Posterior vena cava (tissue), 2 donors: ENCODE results near the gene RNU6-1. TPM values are rescaled to one million over a fixed set of nuclear protein-coding genes. Genes with fewer than 3 reads are reported as not detected.
A peak's percentile ranks its signal among the peaks of the same experiment; 100 is the strongest.

Experiments used
- DNase-seq: peaks from one replicate; pipeline ENCODE4 v3.0.0-alpha.2; 2020; ENCODE audit warnings: low spot score
- intact Hi-C, 2 donors: fragments of 100-400 bp; cut with DNase I; formaldehyde crosslinking; loops; one replicate each; pipeline versions ENCODE4 v1.14.1 to v1.14.2; 2022 to 2023
- total RNA-seq, 2 donors: library from RNA; stranded (reverse); fragmentation: NEBNext Ultra II Directional; extraction: Animal tissue kit (Norgen Biotek cat#: 25700); gene quantifications; one replicate each; pipeline ENCODE4 v1.2.1, GENCODE V29; 2021
- donor health status: DM: yes; HTN: yes; CAD: no.
- donor health status: DM: yes; HTN: yes; CAD: no.

RNU6-1 gene
- total RNA-seq, 2 donors from 2014 or later, result not detected

DNA sequence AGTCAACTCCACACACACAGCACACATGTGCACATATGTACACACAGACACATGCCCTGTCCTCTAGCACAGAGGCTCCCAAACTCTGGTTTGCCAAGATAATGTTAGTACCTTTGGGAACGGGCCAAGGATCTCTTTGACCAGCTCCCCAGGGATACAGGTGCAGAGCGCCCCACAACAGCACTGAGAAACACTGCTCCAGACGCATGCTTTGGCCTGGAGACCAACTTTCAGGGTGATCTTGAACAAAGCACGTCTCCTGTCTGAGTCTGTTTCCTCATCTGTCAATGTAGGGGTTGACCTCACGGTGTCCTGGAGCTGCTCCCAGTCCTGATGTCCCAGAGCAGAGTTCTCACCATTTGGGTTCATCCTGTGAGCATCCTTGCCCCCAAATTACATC lies 30.4 kb downstream of the RNU6-1 start:
- intact Hi-C loops, result no loop called here
- peak; percentile 56 for DNase-seq

DNA sequence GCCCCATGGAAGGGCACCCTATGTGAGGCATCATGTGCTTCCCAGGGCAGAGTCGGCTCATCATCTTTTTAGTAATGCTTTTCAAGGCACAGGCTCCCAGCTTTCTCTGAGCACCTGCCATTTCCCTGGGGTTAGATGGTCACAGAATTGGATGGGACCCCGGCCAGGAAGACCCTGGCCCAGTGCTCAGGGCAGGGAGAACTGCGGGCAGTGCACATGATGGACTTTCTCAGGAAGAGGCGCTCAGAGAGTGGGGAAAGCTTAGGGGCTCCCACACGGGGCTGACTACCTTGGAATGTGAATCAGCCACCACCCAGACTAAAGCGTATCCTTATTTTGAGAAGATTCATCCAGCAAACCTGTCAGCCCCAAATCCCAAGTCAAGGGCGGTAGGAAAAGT lies 31.0 kb downstream of the RNU6-1 start:
- peak; percentile 59 for DNase-seq
- intact Hi-C loops, result no loop called here

DNA sequence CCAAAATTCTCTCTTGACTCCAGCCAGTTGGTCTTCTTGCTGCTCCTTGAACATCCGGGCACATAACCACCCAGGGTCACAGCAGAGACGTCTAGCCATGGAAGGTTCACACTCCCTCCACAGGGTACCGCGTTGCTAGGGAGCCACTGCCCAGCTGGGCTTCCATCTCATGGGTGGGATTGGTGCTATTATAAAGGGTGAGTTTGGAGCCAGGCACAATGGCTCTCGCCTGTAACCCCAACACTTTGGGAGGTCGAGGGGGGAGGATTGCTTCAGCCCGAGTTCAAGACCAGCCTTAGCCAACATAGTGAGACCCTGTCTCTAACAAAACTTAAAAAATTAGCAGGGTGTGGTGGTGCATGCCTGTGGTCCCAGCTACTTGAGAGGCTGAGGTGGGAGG lies 32.0 kb downstream of the RNU6-1 start:
- no peak for DNase-seq
- intact Hi-C loops, result no loop called here

DNA sequence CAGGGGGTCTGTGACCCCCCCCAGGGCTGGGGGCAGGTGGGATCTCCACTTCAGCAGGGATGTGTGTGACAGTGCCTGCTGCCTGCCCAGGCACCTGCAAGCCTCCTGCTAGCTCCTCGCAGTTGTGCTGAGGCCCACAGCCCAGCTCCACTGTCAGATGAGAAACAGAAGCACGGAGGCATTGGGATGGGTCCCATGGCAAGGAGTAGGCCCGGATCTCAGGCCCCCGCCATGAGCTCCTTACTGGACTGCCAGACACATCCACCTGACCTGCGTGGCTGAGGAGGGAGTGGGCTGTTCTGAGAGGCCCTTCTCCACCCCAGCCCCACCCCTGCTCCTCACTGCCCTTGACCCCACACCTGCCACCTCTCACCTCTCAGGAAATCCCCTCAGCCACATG lies 32.7 kb downstream of the RNU6-1 start:
- intact Hi-C loops, result no loop called here
- no peak for DNase-seq

DNA sequence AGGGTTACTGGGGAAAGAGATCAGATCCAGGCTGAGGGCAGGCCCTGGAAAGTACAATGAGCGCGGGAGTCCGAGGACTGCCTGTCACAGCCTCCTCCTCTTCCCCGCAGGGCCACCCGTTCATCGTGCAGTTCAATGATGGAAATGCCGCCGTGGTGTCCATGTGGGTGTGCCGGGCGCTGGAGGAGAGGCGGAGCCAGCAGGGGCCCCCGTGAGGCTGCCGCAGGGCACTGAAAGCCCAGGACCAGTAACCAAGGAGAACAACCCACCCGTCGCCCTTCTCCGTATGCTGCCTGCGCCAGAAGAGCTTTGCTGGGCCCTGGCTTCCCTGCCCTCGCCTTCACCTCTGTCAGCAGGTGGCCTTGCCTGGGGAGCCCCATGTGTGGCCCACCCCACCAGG lies 33.3 kb downstream of the RNU6-1 start:
- intact Hi-C loops, result no loop called here
- no peak for DNase-seq

DNA sequence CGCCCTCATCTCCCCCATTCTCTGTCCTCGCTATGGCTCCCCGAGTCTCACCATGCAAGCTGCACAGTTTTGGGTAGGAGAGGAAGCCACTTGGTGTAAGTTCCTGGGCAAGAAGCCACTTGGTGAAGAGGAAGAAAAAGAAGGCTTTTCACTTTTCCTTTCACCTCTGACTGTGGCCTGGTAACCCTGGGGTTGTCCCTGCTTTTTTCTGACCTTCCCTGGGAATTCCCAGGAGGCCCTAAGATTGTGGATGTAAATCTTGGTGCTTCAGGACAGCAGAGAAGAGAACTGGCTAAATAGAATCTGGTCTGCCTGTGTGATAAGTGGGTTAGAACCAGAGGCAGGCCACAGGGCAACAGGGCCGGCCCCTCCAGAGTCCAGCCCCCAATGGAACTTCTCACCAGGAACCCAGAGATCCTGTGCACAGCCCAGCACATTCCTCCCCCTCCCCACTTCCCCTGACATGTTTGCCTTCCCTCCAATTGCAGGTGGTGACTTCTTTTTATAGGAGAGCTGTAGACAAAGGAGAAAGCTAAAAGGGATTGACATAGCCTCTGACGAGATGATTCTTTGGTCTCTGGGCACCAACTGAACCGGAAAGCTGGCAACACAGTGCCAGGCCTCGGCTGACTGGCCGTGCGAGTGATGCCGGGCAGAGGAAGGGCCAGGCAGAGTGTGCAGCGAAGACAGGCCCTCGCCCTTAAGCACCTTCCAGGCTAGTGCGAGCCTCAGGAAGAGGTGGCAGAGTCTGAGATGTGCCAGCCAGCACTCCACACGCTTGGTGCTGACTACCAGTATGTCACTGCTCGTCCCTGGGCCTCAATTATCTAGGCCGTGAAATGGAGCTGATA lies 34.0 kb downstream of the RNU6-1 start:
- intact Hi-C loops, result no loop called here
- no peak for DNase-seq

DNA sequence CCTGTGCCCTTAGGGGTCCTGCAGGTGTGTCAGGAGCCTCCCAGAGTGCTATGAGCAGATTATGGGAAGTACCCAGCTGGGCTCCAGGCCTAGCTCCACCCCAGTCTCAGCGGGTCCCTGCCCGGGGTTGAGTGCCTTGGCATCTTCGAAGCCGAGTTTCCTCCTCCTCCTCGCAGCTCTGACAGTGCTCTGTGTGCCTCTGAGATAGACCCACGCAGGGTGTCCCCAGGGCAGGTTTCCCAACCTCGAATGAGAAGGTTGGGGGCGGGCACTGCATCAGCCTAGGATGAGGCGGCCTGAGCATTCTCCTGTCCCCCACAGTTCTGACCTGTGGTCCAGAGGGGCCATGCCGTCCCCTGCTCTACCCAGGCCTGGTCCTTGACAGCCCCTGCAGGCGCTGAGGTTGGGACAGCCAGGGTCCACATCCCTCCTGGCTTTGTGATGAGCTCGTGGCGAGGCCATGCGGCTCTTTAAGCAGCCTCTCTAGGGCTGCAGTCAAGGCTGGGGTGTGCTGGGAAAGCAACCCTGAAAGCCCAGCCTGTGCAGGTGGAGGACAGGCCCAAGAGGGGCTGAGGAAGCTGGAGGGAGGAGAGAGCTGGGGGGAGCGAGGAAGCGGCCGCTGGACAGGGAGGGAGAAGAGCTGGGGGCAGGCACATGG lies 34.7 kb downstream of the RNU6-1 start:
- DNase-seq, result no peak
- intact Hi-C loops, result no loop called here

DNA sequence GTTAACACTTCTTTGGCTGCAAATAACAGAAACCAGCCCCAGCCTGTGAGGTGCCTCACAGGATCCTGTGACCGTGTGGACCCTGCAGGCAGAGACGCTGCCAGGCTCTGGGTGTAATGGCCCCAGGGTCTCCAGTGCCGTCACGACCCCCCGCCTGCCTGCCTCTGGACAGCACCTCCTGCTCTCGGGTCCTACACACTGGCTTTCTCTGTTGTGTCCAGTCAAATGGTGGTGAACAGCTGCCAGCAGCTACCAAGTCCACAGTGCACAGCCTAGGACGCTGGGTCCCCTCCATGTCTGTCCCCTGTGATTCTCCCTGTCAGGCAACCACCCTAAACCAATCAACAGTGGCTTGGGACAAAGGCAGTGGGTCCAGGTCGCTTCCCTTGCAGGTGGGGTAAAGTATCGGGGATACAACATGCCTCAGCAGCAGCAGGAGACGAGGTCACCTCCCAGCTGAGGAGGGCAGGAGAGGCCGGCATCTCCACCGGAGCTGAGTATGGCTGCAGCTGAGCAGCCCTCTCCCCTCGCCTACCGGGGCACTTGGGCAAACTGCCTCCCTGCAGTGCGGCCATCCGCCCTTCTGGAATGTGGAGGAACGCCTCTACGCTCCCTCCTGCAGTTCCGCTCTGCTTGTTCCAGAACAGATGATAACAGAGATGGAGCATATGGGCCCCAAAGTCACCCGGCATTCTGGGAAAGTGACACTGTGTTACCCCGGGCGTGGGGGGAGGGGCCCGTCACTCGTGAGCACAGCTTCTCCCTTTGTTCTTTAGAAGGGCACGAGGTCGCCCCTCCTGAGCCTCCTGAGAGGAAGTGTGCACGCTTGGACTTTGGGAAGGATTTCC lies 35.6 kb downstream of the RNU6-1 start:
- DNase-seq, result no peak
- intact Hi-C loops, result loop anchor here in 1 of 2 donors (5.0 kb wide), 1 partner anchor 638 kb away; no protein-coding TSS in a partner anchor

DNA sequence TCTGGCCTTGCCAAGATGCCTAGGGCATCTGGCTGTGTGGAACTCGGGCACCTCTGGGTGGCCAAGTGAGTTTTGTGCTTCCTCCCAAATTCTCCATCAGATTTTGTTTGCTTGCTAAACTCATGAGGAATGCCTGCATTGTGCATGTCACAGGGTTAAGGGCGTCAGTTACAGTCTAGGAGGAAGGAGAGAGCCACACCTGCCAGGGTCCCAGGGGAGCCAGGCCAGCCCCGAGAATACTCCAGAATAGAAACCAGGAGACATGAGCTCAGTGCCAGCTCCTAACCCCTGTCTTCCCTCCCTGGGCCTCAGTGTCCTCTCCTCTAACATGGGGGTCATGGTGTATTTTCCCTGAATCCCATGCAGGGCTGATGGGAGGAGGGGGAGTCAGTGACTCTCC lies 36.5 kb downstream of the RNU6-1 start:
- intact Hi-C loops, result loop anchor here in 1 of 2 donors (5.0 kb wide), 1 partner anchor 639 kb away; no protein-coding TSS in a partner anchor
- no peak for DNase-seq

DNA sequence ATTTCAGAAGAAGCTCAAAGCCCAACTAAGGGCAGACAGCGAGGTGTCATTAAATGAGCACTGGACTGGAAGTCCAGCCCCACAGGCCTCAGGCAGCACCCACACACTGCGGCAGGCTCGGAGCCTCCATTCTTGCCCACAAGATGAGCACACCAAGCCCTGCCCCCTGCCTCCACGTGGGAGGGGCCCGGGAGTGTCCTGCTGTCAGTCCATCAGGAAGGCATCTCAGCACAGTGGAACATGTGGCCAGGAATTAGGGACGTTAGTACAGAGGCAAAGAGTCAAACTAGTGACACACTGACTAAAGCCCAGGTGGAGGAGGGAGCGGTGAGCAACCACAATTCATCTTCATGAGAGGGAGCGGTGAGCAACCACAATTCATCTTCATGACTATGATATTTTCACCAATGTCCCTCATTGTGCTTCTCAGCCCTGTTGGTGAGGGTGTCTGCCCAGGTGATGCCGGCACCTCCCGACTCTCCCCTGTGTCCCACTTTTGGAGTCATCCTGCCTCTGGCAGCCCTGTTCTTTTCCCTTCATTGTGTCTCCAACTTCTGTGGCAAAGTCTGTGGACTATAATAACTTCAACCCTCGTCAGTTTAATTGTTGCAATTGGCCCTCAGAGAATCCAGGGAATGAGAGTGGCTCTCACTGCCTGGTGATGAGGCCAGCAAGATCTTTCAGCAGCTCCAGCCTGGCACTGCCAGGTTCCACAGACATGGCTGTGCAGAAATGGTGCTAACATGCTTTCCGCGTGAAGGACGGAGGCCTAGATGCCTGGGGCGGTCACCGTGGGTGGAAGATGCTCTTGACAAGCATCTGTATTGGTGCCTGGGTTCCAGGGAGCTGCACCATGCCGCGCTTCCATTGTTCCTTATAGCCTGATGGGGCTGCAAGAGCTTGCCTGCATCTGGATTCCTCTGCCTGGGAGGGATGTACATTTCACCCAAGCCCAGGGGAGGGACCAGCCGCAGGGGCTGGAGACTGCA lies 37.6 kb downstream of the RNU6-1 start:
- intact Hi-C loops, result loop anchor here in 1 of 2 donors (5.0 kb wide), 1 partner anchor 640 kb away; no protein-coding TSS in a partner anchor

DNA sequence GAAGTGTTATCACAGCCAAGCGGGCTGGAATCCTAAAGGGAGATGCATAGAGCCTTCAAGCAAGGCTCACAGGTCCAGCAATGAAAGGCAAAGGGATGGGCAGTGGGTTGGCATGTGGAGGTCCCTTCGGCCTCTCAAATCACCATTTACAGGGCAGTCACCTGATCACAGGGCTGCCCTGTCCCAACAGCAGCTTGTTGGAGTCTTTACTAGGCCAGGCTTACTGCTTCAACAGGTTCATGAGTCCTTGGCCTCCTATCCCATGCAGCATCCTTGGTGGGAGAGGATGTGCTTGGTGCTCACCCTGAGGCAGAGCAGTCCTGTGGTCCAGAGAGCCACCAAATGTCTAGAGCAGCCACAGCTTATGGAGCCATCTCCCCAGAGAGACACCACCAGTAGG lies 38.7 kb downstream of the RNU6-1 start:
- intact Hi-C loops, result loop anchor here in 1 of 2 donors (5.0 kb wide), 1 partner anchor 641 kb away; no protein-coding TSS in a partner anchor
- DNase-seq, result no peak

More for the DNA sequence above, 37.6 kb downstream of the RNU6-1 start:
- DNase-seq, result no peak

DNA sequence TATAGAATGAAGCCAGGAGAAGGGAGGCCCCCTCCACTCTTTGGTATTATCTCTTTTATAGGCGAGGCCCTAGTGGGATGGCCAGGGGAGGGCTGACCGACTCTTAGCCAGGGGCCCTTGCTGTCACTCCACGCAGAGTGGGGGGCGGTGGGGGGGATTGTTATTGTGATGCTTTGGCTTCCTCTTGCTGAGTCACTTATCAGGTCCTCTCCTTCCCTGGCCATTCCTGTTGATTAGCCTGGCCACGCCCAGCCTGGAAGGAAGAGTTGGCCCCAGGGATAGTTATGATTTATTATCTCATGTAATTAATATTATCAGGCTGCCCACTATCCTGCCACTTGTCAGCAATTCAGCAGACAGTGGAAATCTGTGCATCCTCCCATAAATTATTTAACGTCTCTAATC lies 40.0 kb downstream of the RNU6-1 start:
- intact Hi-C loops, result loop anchor here in 1 of 2 donors (5.0 kb wide), 1 partner anchor 642 kb away; no protein-coding TSS in a partner anchor
- DNase-seq, result no peak

DNA sequence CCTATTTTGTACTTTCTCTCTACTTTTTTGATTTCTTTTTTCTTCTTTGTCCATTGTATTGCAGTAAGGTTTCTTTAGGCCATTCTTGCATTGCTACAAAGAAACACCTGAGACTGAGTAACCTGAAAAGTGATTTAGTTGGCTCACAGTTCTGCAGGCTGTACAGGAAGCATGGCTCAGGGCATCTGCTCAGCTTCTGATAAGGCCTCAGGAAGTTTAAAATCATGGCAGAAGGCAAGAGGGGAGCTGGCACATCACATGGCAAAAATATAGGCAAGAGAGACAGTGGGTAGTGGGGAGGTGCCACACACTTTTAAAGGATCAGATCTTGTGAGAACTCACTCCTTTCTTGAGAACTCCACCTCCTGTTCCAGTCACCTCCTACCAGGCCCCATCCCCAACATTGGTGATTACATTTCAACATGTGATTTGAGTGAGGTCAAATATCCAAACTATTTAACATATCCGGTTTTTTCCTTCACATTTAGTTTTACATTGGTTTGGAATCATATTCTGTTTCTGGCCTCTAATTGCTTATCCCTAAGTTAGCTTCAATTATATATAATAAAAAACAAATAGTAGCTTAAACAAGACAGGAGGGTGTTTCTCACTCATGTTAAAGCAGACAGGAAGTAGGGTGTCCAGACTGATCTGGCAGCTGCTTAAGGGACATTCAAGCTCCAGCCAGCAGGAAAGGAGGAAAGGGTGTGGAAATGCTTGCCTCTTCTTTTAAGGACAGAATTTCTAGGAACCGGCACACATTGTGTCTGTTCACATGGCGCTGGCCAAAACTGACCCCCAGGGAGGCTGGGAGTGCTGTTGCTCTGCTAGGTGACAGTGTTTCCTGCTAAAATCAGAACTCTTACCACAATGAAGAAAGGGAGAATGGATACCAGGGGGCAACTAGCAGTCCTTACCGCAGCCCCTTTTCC lies 43.4 kb downstream of the RNU6-1 start:
- no peak for DNase-seq
- intact Hi-C loops, result no loop called here

DNA sequence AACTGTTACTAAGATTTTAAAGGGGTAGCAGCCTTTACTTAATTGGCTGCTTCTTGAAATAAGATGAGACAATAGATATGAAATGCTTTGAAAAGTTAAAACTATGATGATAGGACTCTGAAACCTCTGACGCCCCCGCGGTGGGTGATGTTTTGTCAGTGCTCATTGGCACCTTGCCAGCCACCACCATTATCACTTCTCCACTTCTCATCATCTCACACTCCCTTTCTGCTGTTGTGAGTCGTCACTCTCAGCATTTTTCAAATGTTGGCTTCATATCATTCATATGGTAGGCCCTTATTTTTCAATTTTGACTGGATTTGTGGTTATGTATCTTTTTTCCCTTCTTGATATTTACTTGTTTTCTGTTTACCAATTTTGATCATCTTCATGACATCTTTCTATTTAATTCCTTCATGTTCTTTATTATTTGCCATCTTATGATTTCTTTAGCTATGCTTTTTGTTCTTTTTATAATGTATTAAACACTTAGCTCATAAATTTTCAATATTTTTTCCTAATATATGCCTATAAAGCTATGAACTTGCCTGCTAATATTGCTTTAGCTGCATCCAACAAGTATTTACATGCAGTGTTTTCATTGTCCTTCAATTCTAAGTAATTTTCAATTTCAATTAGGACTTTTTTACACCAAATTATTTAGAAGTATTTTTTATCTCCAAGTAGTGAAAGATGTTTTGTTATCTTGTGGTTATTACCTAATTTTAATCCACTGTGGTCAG lies 44.8 kb downstream of the RNU6-1 start:
- intact Hi-C loops, result no loop called here
- no peak for DNase-seq

DNA sequence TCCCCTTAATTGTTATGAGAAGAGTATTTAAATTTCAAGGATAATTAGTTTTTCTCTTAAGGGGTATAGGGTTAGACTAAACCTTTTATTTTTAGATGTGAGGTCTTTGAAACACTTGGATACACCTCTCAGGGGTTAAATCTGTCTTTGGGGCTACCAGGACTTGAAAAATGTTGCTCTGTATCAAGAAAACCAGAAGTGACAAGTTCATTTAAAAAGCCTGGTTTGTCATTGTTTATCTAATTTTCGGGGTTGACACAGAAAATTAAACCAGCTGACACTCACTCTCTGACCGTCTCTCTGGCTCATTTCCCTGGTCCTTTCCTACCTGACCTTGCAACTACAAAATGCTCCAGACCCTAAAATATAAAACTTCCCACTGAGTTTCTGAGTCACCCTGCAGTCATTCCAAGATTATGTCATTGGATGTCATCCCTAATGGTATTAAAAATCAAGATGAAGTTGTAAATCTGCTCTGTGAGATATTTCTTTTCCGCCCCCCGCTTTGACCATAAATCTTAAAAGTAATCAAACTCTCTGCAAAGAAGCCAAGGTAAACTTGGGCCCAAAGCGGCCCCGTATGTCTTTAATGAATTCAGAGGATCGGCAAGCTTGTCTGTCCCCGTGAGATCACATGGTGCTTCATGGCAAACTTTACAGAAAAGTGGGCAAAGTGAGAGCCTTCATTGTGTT lies 47.4 kb downstream of the RNU6-1 start:
- DNase-seq, result no peak
- intact Hi-C loops, result no loop called here
